NOMO-1 (cell line): ENCODE measurements around the gene PIP4P1.

Experiments
- DNase-seq, 2 experiments: peaks; one replicate each; lab custom pipeline; 2025; ENCODE audit not compliant: unreplicated experiment in 2 of 2; lab: John Stamatoyannopoulos, UW

Gene PIP4P1

DNA sequence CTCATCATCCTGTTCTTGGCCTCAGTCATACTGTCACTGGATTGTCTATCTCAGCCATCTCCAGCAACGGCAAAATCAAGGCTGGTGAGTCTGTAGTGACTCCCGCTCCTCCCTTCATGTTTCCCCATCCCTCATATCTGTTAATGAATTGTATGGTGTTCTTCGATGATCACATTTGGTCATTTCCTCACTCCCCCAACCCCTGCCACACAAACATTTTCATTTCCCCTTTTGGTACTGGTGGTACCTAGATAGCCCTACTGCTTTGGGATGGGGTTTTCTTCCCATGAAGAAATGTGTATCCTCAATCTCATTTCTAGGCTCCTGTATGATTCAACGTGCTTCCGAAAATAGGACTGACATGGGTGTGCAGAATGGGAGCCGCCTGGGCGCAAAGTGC lies 22.6 kb downstream of the PIP4P1 start:
- DNase-seq: peak; percentile 55 to 59

DNA sequence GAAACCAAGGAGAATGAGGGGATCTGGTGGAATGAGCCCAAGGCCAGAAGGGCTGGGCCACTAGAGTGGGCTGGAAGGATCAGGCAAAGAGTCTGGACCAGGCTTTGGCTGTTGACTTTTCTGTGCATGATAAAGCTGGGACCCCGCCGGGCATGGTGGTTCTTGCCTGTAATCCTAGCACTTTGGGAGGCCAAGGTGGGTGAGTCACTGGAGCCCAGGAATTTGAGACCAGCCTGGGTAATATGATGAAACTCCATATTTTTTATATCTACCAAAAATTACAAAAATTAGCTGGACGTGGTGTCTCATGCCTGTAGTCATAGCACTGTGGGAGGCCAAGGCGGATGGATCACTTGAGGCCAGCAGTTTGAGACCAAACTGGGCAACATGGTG lies 24.9 kb downstream of the PIP4P1 start:
- no peak for DNase-seq

DNA sequence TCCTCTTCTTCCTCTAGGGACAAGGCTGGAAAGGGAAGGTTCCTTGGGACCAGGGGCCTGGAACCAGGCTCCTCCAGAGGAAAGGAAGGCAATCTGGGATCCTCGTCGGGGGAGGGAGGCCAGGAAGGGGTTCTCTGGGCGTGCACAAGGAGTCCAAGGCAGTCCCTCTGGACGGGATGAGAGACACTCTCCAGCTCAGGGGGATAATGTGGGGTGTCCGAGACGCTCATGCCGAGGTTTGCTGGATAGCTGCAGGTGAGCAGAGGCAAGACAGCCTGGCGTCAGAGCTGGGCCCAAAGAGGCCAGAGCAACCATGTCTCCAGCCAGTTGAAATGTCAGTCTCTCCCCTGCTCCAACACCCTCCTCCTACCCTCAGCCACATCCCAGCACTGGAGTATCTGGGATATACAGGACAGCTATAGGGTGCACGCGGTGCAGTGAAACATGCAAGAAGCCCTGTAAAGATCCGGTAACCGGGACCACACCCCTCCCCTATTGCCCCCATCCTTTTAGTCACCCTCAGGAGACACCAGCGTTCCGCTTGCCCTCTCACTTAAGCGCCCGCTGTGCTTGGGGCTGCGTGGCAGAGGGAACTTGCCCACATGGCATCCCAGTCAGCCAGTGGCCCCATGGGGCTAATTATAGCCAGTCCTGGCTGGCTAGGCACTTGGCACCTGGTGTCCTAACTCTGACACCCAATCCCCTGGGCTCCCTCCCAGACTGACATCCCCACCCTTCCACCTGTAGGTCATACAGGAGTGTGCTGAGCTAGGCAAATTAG lies 25.5 kb downstream of the PIP4P1 start, which contains the start of gene KLHL33:
TSS of gene KLHL33 (minus strand) at position 585 of the 781 bp plus-strand sequence. CDS start at position 230, 355 bp downstream.
- DNase-seq: no peak

DNA sequence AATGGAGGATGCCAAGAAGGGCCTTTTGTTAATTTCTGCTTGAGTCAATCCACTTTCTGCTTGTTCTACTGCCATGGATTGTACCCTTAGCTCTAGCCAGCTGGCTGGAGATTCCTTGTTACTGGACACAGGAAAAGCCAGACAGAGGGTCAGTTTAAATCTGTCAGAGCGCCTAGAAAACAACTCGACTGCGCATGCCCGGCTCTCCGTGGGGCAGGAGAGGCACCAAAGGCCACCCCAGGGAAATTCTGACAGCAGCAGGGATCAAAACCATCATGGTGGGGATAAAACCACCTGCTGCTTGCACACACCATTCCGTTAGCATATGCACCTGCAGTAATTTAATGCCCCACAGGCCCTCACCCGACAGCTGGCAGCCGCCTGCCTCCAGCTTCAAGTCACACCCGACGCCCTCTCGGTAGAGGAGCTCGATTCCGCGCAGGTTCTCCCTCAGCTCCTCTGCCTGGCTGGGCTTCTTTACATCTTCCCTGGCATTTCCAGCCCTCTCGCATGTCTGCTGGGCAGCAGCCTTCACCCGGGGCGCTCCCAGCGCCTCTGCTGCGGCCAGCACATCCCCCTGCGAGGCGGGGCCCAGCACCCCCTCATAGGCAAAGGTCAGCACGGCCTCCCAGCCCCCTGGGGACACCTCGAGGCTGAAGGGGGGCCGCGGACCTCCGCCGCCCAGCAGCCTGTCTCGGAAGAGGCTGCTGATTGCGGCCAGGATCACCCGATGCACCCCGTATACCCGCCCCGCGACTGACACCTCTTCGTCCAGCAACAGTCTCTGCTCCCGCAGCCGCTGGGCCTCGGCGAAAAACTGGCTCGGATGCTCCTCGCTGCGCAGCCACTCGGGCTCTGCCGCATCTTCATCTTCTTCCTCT lies 26.3 kb downstream of the PIP4P1 start:
- no peak for DNase-seq

DNA sequence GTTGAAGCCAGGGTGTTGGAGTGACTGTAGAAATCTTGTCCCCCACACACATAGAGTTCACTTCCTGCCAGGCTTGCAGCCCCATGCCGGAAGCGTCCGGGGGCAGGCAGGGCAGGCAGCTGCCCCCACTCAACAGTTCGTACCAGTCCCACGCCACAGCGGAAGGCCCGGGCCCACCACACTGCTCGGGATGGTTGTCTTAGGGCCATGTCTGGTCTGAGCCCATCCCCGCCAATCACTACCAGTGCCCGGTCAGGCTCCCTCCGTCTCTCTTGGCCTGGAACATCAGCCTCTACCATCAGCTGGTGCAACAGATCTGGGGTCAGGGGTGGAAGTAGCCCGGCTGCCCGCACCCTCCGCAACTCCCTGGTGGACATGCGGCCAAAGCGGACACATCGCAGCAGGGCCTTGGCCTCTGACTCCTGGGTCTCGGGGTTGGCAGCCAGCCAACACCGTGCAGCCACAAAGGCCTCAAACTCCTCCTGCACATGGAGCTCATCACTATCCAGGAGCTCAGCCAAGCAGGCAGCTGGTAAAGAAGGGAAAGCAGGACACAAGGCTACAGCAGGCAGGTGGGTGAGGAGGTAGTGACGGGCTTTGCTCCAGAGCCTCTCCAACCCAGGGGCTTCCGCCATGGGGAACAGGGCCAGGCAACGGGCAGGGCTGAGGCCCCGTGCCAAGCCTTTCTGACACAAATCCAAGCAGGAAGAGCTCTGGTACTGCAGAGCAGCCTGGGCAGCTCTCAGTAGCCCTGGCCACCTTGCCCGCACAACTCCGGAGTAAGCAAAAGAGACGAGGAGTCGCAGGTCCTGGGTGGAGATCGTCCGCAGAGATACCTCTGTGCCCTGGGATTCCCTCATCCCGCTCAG lies 31.2 kb downstream of the PIP4P1 start:
- no peak for DNase-seq

DNA sequence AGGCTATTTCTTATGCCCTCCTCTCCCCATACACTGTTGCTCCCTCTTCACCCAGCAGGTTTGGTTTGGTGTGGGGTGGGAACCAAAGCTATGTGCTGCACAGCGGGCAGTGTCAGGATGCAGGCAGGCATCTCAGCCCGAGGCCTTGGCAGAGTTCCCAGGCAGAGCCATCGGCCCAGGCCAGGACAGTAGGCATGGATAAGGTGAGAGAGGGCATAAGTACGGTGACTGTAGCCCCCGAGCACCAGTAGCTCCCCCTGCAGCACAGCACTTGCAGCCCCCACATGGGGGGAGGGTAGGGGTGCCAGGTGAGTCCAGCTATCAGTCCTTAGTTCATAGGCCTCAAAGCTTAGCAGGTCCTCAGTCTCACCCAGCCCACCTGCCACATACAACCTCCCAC lies 32.4 kb downstream of the PIP4P1 start:
- DNase-seq: no peak

DNA sequence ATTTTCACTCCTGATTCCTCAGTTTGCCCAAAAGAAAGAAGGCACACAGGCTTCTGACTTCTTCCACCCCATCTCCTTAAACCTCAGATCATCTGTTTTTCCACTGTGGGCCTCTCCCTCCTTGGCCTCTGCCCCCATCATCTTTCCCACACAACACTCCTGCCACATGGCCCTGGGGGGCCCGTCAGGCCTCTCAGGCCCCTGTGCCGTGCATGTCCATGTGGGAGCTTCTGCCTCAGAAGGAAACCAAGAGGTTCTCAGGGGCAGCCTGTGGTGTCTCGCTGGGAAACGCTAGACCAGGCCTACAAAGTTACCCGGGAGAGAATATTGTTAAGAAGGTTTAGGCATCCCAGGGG lies 33.2 kb downstream of the PIP4P1 start:
- no peak for DNase-seq

DNA sequence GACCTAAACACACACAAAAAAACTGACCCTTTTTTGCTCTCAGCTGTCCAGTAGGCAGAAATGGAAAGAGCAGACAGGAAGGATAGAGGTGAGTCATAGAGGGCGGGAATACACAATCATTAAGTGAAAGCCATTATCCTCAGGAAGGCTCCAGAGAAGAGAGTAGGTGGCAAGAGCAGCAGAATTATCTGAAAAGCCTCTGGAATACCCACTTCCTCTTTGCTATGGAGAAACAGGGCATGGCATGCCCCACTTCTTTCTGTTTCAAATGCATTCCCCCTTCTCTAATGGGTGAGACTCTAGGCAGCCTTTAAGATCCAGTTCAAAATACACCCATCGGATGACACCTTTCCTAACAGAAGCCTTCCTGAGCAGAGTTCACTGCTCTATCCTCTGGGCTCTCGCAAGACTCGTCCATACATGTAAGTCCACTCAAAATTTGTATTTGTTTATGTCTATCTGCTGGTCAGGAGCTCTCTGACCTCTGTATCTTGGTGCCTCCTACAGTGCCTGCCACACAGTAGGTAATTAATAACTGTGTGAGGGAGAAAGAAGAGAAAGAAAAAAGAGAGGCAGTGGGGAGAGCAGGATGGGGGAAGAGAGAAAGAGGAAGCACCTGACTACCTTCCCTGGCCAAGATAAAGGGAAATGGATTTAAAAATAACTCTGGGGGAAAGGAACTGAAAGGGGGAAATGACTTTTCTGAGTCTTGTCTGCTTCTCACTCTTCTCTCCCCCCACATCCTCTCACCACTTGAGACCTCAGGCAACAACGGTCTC lies 33.8 kb downstream of the PIP4P1 start:
- DNase-seq: peak; percentile 86 to 92

DNA sequence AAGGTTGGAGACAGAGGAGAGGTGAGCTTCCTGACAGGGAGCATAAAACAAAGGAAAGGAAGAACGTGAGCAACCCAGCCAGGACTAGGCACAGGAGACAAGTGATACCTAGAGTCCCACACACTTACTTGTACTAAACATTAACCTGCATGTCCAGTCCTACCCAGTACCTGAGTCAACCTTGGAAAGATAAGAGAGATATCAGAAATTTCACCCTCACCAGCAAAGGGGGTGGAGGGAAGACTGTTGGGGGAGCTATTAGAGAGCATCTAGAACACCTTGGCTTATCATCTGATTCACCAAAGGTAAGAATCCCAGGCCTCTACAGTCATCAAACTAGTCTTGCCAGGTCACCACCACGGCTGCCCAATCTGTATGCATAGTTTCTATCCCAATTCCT lies 36.4 kb downstream of the PIP4P1 start:
- no peak for DNase-seq

DNA sequence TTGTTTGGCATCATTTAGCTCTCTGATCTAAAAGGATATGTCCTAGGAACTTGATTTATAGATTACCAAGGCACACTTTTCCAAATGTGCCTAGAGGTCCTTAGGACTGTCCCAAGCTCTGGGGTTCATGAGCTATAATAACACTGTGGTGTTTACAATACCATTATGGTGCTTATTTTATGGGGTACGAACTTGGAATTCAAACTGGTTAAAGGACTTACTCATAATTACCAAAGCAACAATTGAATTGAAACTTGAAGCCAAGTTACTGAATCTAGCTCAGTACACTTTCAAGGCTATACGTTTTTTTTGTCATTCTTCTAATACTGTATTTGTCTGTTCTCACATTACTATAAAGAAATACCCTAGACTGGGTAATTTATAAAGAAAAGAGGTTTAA lies 38.3 kb downstream of the PIP4P1 start:
- no peak for DNase-seq

DNA sequence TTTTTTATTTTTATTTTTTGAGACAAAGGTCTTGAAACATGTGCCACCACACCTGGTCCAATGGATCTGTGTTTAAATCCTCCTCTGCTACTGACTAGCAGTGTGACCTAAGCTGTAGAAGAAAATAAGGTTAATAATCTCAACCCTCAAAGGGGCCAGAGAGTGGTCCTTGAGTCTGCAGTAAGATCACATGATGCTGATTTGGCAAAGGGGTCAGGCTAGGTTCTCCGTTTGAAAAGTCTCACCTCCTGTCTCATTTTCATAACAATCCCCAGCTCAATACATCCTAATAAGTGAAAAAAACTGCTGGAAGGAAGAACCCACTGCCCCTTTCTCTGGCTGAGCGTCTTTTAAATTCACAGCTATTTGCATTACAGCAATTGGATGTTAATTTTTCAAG lies 40.0 kb downstream of the PIP4P1 start:
- no peak for DNase-seq

DNA sequence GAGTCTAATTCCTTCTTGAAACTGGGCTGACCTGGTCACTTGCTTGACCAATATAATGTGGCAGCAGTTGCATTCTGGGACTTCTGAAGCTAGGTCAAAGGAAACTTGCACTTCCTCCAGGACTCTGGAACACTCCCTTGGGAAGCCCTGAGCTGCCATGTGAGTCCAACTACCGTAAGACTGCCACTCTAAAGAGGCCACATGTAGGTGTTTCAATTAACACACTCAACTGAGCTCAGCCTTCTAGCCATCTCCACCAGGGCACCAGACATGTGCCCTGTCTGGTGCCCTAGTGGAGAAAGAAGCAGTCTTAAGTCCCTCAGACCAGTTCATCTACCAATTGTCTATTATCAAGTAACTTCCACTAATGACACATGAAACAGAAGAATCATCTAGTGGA lies 41.8 kb downstream of the PIP4P1 start:
- no peak for DNase-seq

DNA sequence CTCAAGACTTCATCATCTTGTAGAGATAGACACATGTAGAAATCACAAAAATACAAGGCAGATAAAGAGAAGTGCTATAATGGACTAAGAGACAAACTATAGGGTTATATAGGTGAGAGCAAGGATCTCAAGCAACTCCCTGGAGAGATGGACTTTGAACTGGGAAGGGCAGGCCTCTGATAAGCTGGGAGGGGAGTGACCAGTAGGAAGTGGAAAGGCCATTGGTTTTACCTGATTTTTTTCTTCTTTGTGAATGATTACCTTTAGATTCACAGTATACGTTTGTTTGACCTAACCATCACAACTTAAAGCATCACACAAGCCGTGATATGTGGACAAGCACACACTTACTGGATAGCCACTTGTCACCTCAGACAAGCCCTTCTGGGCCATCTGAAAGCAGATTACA lies 42.7 kb downstream of the PIP4P1 start:
- DNase-seq: no peak

DNA sequence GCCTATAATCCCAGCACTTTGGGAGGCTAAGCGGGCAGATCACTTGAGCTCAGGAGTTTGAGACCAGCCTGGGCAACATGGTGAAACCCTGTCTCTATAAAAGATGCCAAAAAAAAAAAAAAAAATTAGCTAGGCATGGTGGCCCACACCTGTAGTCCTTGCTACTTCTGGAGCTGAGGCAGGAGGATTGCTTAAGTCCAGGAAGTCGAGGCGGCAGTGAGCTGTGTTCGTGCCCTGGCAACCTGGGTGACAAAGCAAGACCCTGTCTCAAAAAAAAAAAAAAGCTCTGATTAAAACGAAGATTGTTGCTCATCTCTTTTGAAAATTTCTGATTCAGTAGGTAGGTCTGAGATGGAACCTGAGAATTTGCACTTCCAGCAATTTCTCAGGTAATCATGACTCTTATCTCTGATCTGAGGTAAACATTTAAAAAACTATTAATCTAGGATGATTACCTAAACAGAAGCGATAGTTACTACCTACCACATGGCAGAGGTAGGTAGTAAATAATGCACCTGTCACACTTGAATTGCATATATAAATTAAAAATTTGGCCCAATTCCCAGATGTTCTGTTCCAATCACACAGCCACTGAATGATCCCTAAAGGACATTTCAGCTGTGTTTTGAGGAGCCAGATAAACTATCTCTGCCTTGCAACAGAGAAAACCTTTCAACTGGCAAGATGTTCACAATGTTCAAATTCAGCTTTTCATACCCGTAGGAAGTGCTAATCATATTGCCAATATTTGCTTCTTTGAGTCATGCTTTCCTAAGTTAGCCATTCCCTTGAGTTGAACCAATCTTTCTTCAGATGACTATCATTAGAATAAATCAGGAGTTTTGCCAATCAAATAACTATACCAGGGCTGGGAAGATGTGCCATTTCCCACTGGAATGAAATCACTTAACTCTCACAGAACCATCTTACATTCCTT lies 43.7 kb downstream of the PIP4P1 start:
- no peak for DNase-seq

DNA sequence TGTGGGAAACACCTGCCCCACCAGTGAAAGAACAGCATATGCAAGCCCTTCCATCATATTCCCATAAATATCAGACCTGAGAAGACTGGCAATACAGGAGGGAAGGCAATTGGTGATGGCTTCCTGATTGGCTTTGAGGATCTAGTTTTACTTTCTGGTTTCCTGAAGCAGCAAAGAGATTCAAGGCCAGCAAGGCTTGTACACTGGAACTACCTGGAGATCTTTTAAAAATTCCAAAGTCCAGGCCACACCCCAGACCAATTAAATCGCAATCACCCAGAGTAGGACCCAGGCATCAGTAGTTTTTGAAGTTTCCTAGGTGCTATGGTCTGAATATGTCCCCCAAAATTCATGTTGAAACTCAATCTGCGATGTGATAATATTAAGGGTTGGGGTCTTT lies 45.0 kb downstream of the PIP4P1 start:
- no peak for DNase-seq

DNA sequence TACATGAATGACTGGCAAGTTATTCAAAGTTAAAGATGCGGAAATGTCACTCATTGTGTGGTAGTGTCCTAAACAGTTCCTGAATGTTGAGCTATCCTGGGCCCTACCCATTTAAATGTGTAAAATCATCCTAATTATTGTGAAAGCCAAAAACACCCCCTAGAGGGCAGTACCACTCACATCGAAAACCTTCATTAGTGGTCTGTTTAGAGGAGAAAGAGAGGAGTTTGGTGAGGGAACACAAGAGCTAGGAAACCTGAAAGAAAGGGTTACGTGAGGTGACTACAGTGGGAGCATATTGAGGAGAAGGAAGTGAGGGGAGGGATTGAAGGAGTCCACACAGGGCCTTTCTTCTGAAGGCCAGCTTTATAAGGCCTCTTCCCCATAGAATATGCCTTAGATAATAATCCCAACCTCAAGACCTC lies 45.4 kb downstream of the PIP4P1 start:
- peak; percentile 63 to 86 for DNase-seq

DNA sequence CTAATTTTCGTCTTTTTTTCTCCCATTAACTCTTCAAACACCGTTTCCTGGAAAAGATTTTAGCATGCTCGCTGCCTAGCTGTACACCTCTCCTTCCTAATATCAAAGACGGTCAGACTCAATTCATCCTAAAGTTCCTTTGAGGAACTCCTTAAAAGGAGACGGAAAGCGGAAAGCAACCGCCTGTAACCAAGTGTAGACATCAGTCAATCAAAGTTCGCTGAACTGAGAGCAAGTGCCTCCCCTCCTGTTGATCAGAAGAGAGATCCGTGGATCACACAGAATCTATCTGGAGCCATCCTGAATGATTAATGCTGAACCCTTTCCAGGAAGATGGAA lies 47.5 kb downstream of the PIP4P1 start:
- no peak for DNase-seq

DNA sequence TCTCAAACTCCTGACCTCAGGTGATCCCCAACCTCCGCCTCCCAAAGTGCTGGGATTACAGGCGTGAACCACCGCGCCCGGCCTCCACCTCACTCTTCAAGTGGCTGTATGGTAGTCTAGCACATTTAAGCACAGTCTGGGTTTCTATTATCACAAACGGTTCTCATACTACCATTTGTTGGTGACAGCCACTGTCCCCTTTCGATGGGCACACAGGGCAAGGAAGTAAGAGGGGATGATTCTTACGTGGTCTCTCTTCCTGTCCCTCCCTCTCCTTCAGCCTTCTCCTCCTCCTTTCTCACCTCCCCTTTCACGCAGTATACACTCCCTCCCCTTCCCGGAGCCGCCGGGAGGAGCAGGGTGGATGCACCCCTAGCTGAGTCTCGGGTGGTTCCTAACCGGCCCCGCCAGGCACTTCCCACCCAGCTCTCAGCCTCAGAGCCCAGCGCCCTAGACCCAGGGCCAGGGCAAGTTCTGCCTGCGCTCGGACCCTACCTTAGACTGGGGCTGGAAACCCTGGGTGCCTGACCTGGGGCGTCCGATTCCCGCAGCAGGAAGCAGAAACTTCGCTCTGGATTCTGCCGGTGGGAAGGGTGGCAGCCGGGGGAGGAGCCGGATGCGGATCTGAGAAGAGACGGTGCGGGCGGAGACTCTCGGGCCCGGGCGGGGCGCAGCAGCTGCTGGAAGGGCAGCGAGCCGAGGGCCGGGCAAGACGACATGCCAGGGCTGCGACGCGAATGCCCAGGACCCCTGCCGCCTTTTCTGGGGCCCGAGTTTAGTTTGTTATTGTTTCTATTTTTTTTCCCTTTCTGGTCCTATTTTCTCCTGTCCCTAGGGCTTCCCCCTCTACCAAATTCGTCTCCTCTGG lies 48.1 kb downstream of the PIP4P1 start, which contains the start of gene TEP1:
TSS of gene TEP1 (minus strand) at position 626 of the 868 bp plus-strand sequence. CDS start 5,062 bp downstream, outside the sequence.
- peak; percentile 52 to 75 for DNase-seq
